DMS53 treated with DMSO at 0.1 percent for 48 hours (cell line): ENCODE results near the gene NOSTRIN.
"Not testable (repeated sequence)": the region's sequence is repeated elsewhere in the genome, so short reads cannot be mapped to it uniquely, and the experiment has no call there.

ENCODE experiments used
- DNase-seq: peaks from one replicate; lab custom pipeline; 2025; ENCODE audit not compliant: unreplicated experiment; lab: John Stamatoyannopoulos, UW

The NOSTRIN gene

GRCh38 chr2:168801961-168802858 is at the start of gene NOSTRIN:
TSS of gene NOSTRIN (plus strand) at chr2:168802637. CDS start at chr2:168802647, 10 bp downstream.
- no peak for DNase-seq

- DNase-seq, result no peak
These were observed 48.6 kb upstream of the NOSTRIN start for GRCh38 chr2:168753765-168754329.

GRCh38 chr2:168757223-168757622 is 45.2 kb upstream of the NOSTRIN start:
- DNase-seq, result no peak

- DNase-seq, result peak; percentile 57
These were observed 43.2 kb upstream of the NOSTRIN start for GRCh38 chr2:168758970-168759820.

GRCh38 chr2:168765401-168765800 is 37.0 kb upstream of the NOSTRIN start:
- DNase-seq, result no peak

GRCh38 chr2:168766600-168766999 is 35.8 kb upstream of the NOSTRIN start:
- DNase-seq, result peak; percentile 32

- DNase-seq, result no peak
These were observed 35.2 kb upstream of the NOSTRIN start for GRCh38 chr2:168767258-168767657.

GRCh38 chr2:168768357-168768756 is 34.1 kb upstream of the NOSTRIN start:
- not testable (repeated sequence) for DNase-seq

GRCh38 chr2:168770796-168771195 is 31.6 kb upstream of the NOSTRIN start:
- no peak for DNase-seq

GRCh38 chr2:168772704-168773103 is 29.7 kb upstream of the NOSTRIN start:
- DNase-seq, result no peak

GRCh38 chr2:168773128-168773527 is 29.3 kb upstream of the NOSTRIN start:
- no peak for DNase-seq

GRCh38 chr2:168773719-168774521 is 28.5 kb upstream of the NOSTRIN start:
- peak; percentile 69 for DNase-seq

- DNase-seq, result no peak
These were observed 26.6 kb upstream of the NOSTRIN start for GRCh38 chr2:168775837-168776236.

GRCh38 chr2:168780669-168781071 is 21.8 kb upstream of the NOSTRIN start:
- no peak for DNase-seq

- no peak for DNase-seq
These were observed 21.1 kb upstream of the NOSTRIN start for GRCh38 chr2:168781191-168781817.

- DNase-seq, result no peak
These were observed 20.2 kb upstream of the NOSTRIN start for GRCh38 chr2:168782271-168782670.

- no peak for DNase-seq
These were observed 17.4 kb upstream of the NOSTRIN start for GRCh38 chr2:168784993-168785392.

GRCh38 chr2:168787098-168787781 is 15.2 kb upstream of the NOSTRIN start:
- no peak for DNase-seq

GRCh38 chr2:168787782-168788376 is 14.6 kb upstream of the NOSTRIN start:
- DNase-seq, result no peak
